Measurements from ENCODE around the gene PALM.
A peak's percentile ranks its signal among the peaks of the same experiment; 100 is the strongest.

The PALM gene

DNA sequence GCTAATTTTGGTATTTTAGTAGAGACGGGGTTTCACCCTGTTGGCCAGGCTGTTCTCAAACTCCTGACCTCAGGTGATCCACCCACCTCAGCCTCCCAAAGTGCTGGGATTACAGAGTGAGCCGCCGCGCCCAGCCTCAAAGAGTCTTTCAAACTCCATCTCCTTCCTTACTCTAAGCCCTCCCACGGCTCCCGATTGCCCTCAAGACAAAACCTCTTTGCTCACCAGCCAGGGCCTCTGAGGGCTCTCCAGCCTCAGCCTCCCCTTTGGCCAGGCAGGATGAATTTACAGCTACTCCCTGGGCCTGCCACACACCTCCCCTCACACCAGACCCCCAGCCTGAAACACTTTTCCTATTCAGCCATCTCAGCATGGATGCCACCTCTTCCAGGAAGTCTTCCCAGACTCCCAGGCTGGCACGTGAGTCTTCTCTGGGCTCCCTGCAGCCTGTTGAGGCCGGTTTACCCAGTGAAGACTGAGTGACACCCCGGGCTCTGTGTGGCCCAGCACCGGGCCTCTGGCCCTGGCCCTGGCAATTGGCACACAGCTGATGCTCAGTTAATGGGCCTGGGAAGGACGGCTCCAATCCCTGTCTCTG is 21.1 kb upstream of the PALM start:
- no peak overlapping the region for H3K4me2 ChIP-seq (ENCODE audit: low read length)
- no peak overlapping the region for H3K9ac ChIP-seq (ENCODE audit: low read length)
- no peaks in the 10 kb centered on the region for H3K79me1 ChIP-seq (ENCODE audit: low read length)
- H3K27ac ChIP-seq (ENCODE audit: low read depth, low read length), result no peak overlapping the region
- peaks cover 3% of the 10 kb centered on the region for H3K9me3 ChIP-seq (ENCODE audit: insufficient read depth, low read depth, low read length)
- no peaks in the 10 kb centered on the region for H3K36me3 ChIP-seq (ENCODE audit: control insufficient read depth in 1 of 2, insufficient read depth in 2 of 2, low read length in 2 of 2)
- H3K4ac ChIP-seq (ENCODE audit: low read depth, low read length), result no peak overlapping the region
- H3K18ac ChIP-seq (ENCODE audit: low read length), result no peak overlapping the region
- no peak overlapping the region for H3K23ac ChIP-seq (ENCODE audit: low read length)
- no peak overlapping the region for H4K8ac ChIP-seq (ENCODE audit: low read depth, low read length)
- no peaks in the 10 kb centered on the region for H3K79me2 ChIP-seq (ENCODE audit: control insufficient read depth, insufficient read depth, low read length, poor library complexity)
- peaks cover 0 to 3% of the 10 kb centered on the region in 2 experiments for H3K4me1 ChIP-seq (ENCODE audit: control insufficient read depth in 1 of 2, insufficient read depth in 2 of 2, low read length in 2 of 2)
- no CpG with 5 or more reads among the region's 11 CpGs for WGBS (ENCODE audit: extremely low coverage, insufficient coverage, insufficient read length)
- H2BK12ac ChIP-seq (ENCODE audit: low read length), result no peak overlapping the region
- no peak overlapping the region for H3K4me3 ChIP-seq (ENCODE audit: low read depth, low read length)
- H2BK120ac ChIP-seq (ENCODE audit: insufficient read depth, low read length, poor library complexity), result no peak overlapping the region
- no peak overlapping the region for H4K12ac ChIP-seq (ENCODE audit: low read depth, low read length)
- H3K14ac ChIP-seq (ENCODE audit: low read length), result no peak overlapping the region
- peak in 1 of 2 donors; percentile 63 for DNase-seq
- no peak overlapping the region for H4K91ac ChIP-seq (ENCODE audit: low read depth, low read length)
- no peak overlapping the region for H2BK5ac ChIP-seq (ENCODE audit: low read depth, low read length, poor library complexity)
- no peak overlapping the region for H2AFZ ChIP-seq (ENCODE audit: insufficient read depth, low read length, poor library complexity)
- no peaks in the 10 kb centered on the region for H3K27me3 ChIP-seq (ENCODE audit: insufficient read depth, low read length)
- no peak overlapping the region for H2AK5ac ChIP-seq (ENCODE audit: low read length)

DNA sequence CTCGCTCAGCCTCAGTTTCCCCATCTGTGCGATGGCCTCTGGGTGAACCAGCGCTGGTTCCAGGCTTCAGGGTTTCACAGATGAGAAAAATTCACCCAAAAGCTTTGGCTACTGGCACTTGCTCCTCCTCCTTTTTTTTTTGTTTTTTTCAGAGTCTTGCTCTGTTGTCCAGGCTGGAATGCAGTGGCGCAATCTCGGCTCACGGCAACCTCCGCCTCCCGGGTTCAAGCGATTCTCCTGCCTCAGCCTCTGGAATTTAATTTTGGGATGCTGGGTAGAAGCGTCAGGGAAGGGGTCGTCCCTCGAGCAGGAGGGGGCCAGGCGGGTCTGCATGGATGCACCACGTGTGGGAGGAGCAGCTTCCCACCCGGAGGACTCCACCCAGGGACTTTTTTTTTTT is 20.5 kb upstream of the PALM start:
- no peak overlapping the region for H4K8ac ChIP-seq (ENCODE audit: low read depth, low read length)
- no peak overlapping the region for H3K4me3 ChIP-seq (ENCODE audit: low read depth, low read length)
- no peak overlapping the region for H3K14ac ChIP-seq (ENCODE audit: low read length)
- H3K23ac ChIP-seq (ENCODE audit: low read length), result no peak overlapping the region
- H4K91ac ChIP-seq (ENCODE audit: low read depth, low read length), result no peak overlapping the region
- H3K4me2 ChIP-seq (ENCODE audit: low read length), result no peak overlapping the region
- DNase-seq, result peak in 1 of 2 donors; percentile 40
- H3K27me3 ChIP-seq (ENCODE audit: insufficient read depth, low read length), result no peaks in the 10 kb centered on the region
- WGBS (ENCODE audit: extremely low coverage, insufficient coverage, insufficient read length), result no CpG with 5 or more reads among the region's 15 CpGs
- H3K79me1 ChIP-seq (ENCODE audit: low read length), result no peaks in the 10 kb centered on the region
- H3K4me1 ChIP-seq (ENCODE audit: control insufficient read depth in 1 of 2, insufficient read depth in 2 of 2, low read length in 2 of 2), result peaks cover 0 to 3% of the 10 kb centered on the region in 2 experiments
- no peak overlapping the region for H2BK120ac ChIP-seq (ENCODE audit: insufficient read depth, low read length, poor library complexity)
- no peak overlapping the region for H3K27ac ChIP-seq (ENCODE audit: low read depth, low read length)
- no peak overlapping the region for H4K12ac ChIP-seq (ENCODE audit: low read depth, low read length)
- H3K18ac ChIP-seq (ENCODE audit: low read length), result no peak overlapping the region
- H3K9ac ChIP-seq (ENCODE audit: low read length), result no peak overlapping the region
- no peak overlapping the region for H2AK5ac ChIP-seq (ENCODE audit: low read length)
- H3K36me3 ChIP-seq (ENCODE audit: control insufficient read depth in 1 of 2, insufficient read depth in 2 of 2, low read length in 2 of 2), result no peaks in the 10 kb centered on the region
- no peaks in the 10 kb centered on the region for H3K79me2 ChIP-seq (ENCODE audit: control insufficient read depth, insufficient read depth, low read length, poor library complexity)
- no peak overlapping the region for H2AFZ ChIP-seq (ENCODE audit: insufficient read depth, low read length, poor library complexity)
- H2BK12ac ChIP-seq (ENCODE audit: low read length), result no peak overlapping the region
- H2BK5ac ChIP-seq (ENCODE audit: low read depth, low read length, poor library complexity), result no peak overlapping the region
- H3K4ac ChIP-seq (ENCODE audit: low read depth, low read length), result no peak overlapping the region
- peaks cover 3% of the 10 kb centered on the region for H3K9me3 ChIP-seq (ENCODE audit: insufficient read depth, low read depth, low read length)

DNA sequence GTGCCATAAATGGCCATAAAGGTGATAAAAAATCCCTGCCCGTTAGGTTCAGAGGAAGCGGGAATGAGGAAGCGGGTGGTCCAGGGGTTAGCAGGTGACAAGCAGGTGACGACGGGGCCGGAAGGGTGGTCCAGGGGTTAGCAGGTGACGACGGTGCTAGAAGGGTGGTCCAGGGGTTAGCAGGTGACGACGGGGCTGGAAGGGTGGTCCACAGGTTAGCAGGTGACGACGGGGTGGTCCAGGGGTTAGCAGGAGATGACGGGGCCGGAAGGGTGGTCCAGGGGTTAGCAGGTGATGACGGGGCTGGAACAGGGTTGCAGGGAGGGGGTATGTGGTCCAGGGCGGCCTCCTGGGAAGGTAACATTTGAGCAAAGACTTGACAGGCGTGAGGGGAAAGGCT is 19.7 kb upstream of the PALM start:
- Histone ChIP-seq H4K12ac (ENCODE audit: low read depth, low read length) (no peak overlapping the region), H3K4me3 (ENCODE audit: low read depth, low read length) (no peak overlapping the region), H3K18ac (ENCODE audit: low read length) (no peak overlapping the region), H4K8ac (ENCODE audit: low read depth, low read length) (no peak overlapping the region), H3K4me2 (ENCODE audit: low read length) (no peak overlapping the region), H2BK120ac (ENCODE audit: insufficient read depth, low read length, poor library complexity) (no peak overlapping the region), H4K91ac (ENCODE audit: low read depth, low read length) (no peak overlapping the region), H3K79me2 (ENCODE audit: control insufficient read depth, insufficient read depth, low read length, poor library complexity) (no peaks in the 10 kb centered on the region), H3K9ac (ENCODE audit: low read length) (no peak overlapping the region), H3K9me3 (ENCODE audit: insufficient read depth, low read depth, low read length) (peaks cover 3% of the 10 kb centered on the region), H2AFZ (ENCODE audit: insufficient read depth, low read length, poor library complexity) (no peak overlapping the region), H3K4me1 (ENCODE audit: control insufficient read depth in 1 of 2, insufficient read depth in 2 of 2, low read length in 2 of 2) (peaks cover 0 to 3% of the 10 kb centered on the region in 2 experiments), H3K14ac (ENCODE audit: low read length) (no peak overlapping the region), H3K23ac (ENCODE audit: low read length) (no peak overlapping the region), H3K79me1 (ENCODE audit: low read length) (no peaks in the 10 kb centered on the region), H2BK12ac (ENCODE audit: low read length) (no peak overlapping the region), H3K36me3 (ENCODE audit: control insufficient read depth in 1 of 2, insufficient read depth in 2 of 2, low read length in 2 of 2) (no peaks in the 10 kb centered on the region), H3K27ac (ENCODE audit: low read depth, low read length) (no peak overlapping the region), H3K4ac (ENCODE audit: low read depth, low read length) (no peak overlapping the region), H3K27me3 (ENCODE audit: insufficient read depth, low read length) (no peaks in the 10 kb centered on the region), H2AK5ac (ENCODE audit: low read length) (no peak overlapping the region), H2BK5ac (ENCODE audit: low read depth, low read length, poor library complexity) (no peak overlapping the region)
- DNase-seq, result no peak
- no CpG with 5 or more reads among the region's 17 CpGs for WGBS (ENCODE audit: extremely low coverage, insufficient coverage, insufficient read length)

DNA sequence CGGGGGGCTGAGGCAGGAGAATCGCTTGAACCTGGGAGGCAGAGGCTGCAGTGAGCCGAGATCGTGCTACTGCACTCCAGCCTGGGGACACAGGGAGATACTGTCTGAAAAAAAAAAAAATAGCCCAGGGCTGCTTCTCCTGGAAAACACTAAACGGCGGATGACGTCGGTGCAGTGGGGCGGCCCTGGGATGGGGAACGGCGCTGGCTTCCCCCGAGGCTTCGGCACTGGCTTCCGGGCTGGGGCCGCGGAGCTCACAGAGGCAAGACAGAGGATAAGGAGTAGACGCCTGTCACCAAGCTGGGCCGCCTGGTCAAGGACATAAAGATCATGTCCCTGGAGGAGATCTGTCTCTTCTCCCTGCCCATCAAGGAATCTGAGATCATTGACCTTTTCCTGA is 18.5 kb upstream of the PALM start:
- no peak overlapping the region for H3K27ac ChIP-seq (ENCODE audit: low read depth, low read length)
- no peak overlapping the region for H2AFZ ChIP-seq (ENCODE audit: insufficient read depth, low read length, poor library complexity)
- no peaks in the 10 kb centered on the region for H3K79me2 ChIP-seq (ENCODE audit: control insufficient read depth, insufficient read depth, low read length, poor library complexity)
- no peaks in the 10 kb centered on the region for H3K27me3 ChIP-seq (ENCODE audit: insufficient read depth, low read length)
- no peak for DNase-seq
- no peak overlapping the region for H4K91ac ChIP-seq (ENCODE audit: low read depth, low read length)
- no peak overlapping the region for H3K4me2 ChIP-seq (ENCODE audit: low read length)
- no peak overlapping the region for H2BK5ac ChIP-seq (ENCODE audit: low read depth, low read length, poor library complexity)
- peaks cover under 1% of the 10 kb centered on the region for H3K9me3 ChIP-seq (ENCODE audit: insufficient read depth, low read depth, low read length)
- H4K12ac ChIP-seq (ENCODE audit: low read depth, low read length), result no peak overlapping the region
- no peak overlapping the region for H3K14ac ChIP-seq (ENCODE audit: low read length)
- no peak overlapping the region for H3K9ac ChIP-seq (ENCODE audit: low read length)
- no peak overlapping the region for H3K18ac ChIP-seq (ENCODE audit: low read length)
- no peaks in the 10 kb centered on the region for H3K79me1 ChIP-seq (ENCODE audit: low read length)
- no peak overlapping the region for H2AK5ac ChIP-seq (ENCODE audit: low read length)
- H3K4me1 ChIP-seq (ENCODE audit: control insufficient read depth in 1 of 2, insufficient read depth in 2 of 2, low read length in 2 of 2), result peaks cover 0 to 3% of the 10 kb centered on the region in 2 experiments
- WGBS (ENCODE audit: extremely low coverage, insufficient coverage, insufficient read length), result no CpG with 5 or more reads among the region's 18 CpGs
- no peak overlapping the region for H2BK12ac ChIP-seq (ENCODE audit: low read length)
- H3K4ac ChIP-seq (ENCODE audit: low read depth, low read length), result no peak overlapping the region
- H3K4me3 ChIP-seq (ENCODE audit: low read depth, low read length), result no peak overlapping the region
- H4K8ac ChIP-seq (ENCODE audit: low read depth, low read length), result no peak overlapping the region
- no peak overlapping the region for H2BK120ac ChIP-seq (ENCODE audit: insufficient read depth, low read length, poor library complexity)
- H3K23ac ChIP-seq (ENCODE audit: low read length), result no peak overlapping the region
- H3K36me3 ChIP-seq (ENCODE audit: control insufficient read depth in 1 of 2, insufficient read depth in 2 of 2, low read length in 2 of 2), result no peaks in the 10 kb centered on the region
